SK-N-SH (cell line): Measurements from ENCODE around the gene KLHL26.

Experiments used
- CTCF ChIP-seq: fragments of 200-600 bp; sonication (generic); IDR thresholded peaks from 2 replicates; pipeline ENCODE4 v1.6.1; 2017; ENCODE audit warnings: antibody characterized with exemption, mild to moderate bottlenecking, moderate library complexity
- FOXJ3 ChIP-seq: sonication (generic); formaldehyde crosslinking; IDR thresholded peaks from 2 replicates; pipeline ENCODE4 v1.5.1; 2020; ENCODE audit warnings: mild to moderate bottlenecking, missing genetic modification reagents
- GABPA ChIP-seq: IDR thresholded peaks from 2 replicates; pipeline ENCODE4 v1.4.0; 2012; ENCODE audit warnings: low read depth, mild to moderate bottlenecking
- GATA2 ChIP-seq: sonication (generic); formaldehyde crosslinking; IDR thresholded peaks from 2 replicates; pipeline ENCODE4 v1.5.0; 2020; ENCODE audit warnings: mild to moderate bottlenecking, missing genetic modification reagents
- NRF1 ChIP-seq: IDR thresholded peaks from 2 replicates; pipeline ENCODE4 v1.6.1; 2012; ENCODE audit warnings: low read depth, mild to moderate bottlenecking, low read length
- POLR2AphosphoS5 ChIP-seq: IDR thresholded peaks from 2 replicates; pipeline ENCODE4 v1.6.1; 2012; ENCODE audit warnings: low read depth, low read length
- REST ChIP-seq: IDR thresholded peaks from 2 replicates; pipeline ENCODE4 v1.6.1; 2012; ENCODE audit warnings: mild to moderate bottlenecking, low read depth, low read length, moderate library complexity
- RFX5 ChIP-seq: IDR thresholded peaks from 2 replicates; pipeline ENCODE4 v1.6.1; 2012; ENCODE audit warnings: mild to moderate bottlenecking, improper control_type of control experiment, low read length
- TAF1 ChIP-seq: IDR thresholded peaks from 2 replicates; pipeline ENCODE4 v1.6.1; 2012; ENCODE audit warnings: low read depth, mild to moderate bottlenecking, low read length, moderate library complexity, borderline replicate concordance
- USF2 ChIP-seq: fragments of 150-350 bp; IDR thresholded peaks from 2 replicates; pipeline ENCODE4 v1.6.1; 2017; ENCODE audit warnings: antibody characterized with exemption, low read length, low read depth, borderline replicate concordance
- TF ChIP-seq, protein P1 (sequence below): fragments of 150-350 bp; IDR thresholded peaks from 2 replicates; pipeline ENCODE4 v1.6.1; 2016; ENCODE audit warnings: mild to moderate bottlenecking, low read depth, low read length
- TF ChIP-seq, protein P2 (sequence below): IDR thresholded peaks from 2 replicates; pipeline ENCODE4 v1.4.0; 2012; ENCODE audit warnings: low read depth

- TF ChIP-seq CTCF (no peak), POLR2AphosphoS5 (no peak), NRF1 (no peak), RFX5 (no peak), GABPA (no peak), GATA2 (CRISPR knock-in tag) (no peak), USF2 (no peak), TAF1 (no peak), FOXJ3 (CRISPR knock-in tag) (no peak), REST (no peak)
- TF ChIP-seq, protein P1, sequence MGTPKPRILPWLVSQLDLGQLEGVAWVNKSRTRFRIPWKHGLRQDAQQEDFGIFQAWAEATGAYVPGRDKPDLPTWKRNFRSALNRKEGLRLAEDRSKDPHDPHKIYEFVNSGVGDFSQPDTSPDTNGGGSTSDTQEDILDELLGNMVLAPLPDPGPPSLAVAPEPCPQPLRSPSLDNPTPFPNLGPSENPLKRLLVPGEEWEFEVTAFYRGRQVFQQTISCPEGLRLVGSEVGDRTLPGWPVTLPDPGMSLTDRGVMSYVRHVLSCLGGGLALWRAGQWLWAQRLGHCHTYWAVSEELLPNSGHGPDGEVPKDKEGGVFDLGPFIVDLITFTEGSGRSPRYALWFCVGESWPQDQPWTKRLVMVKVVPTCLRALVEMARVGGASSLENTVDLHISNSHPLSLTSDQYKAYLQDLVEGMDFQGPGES, result no peak
- TF ChIP-seq, protein P2, sequence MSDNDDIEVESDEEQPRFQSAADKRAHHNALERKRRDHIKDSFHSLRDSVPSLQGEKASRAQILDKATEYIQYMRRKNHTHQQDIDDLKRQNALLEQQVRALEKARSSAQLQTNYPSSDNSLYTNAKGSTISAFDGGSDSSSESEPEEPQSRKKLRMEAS, result no peak
Measured at GRCh38 chr19:18696023-18696422, 59.2 kb downstream of the KLHL26 start.
